Amniotic epithelial cell (primary cell): ENCODE results near the gene LIMS1.
"Not testable (repeated sequence)": the region's sequence is repeated elsewhere in the genome, so short reads cannot be mapped to it uniquely, and the experiment has no call there.

Experiments used
- DNase-seq: peaks from one replicate; pipeline ENCODE4 v3.0.0-alpha.2; 2010; ENCODE audit warnings: low read depth

LIMS1 gene

GRCh38 chr2:108533832-108534583, at the start of gene LIMS1:
LIMS1 (plus strand) TSS chr2:108534470; CDS start chr2:108534563, 93 bp downstream.
- DNase-seq: peak; percentile 81

GRCh38 chr2:108485253-108485652, 49.0 kb upstream of the LIMS1 start:
- no peak for DNase-seq

GRCh38 chr2:108490506-108491122, 43.7 kb upstream of the LIMS1 start:
- no peak for DNase-seq

- no peak for DNase-seq
Measured at GRCh38 chr2:108491848-108492247, 42.4 kb upstream of the LIMS1 start.

GRCh38 chr2:108492364-108492763, 41.9 kb upstream of the LIMS1 start:
- peak; percentile 95 for DNase-seq

GRCh38 chr2:108496167-108496566, 38.1 kb upstream of the LIMS1 start:
- DNase-seq: not testable (repeated sequence)

GRCh38 chr2:108507620-108508019, 26.6 kb upstream of the LIMS1 start:
- DNase-seq: peak; percentile 34

- DNase-seq: not testable (repeated sequence)
Measured at GRCh38 chr2:108512431-108512830, 21.8 kb upstream of the LIMS1 start.

- not testable (repeated sequence) for DNase-seq
Measured at GRCh38 chr2:108514478-108514877, 19.8 kb upstream of the LIMS1 start.

- DNase-seq: not testable (repeated sequence)
Measured at GRCh38 chr2:108524688-108525087, 9.6 kb upstream of the LIMS1 start.

- DNase-seq: not testable (repeated sequence)
Measured at GRCh38 chr2:108525258-108525657, 9.0 kb upstream of the LIMS1 start.

- no peak for DNase-seq
Measured at GRCh38 chr2:108531674-108532055, 2.6 kb upstream of the LIMS1 start.

GRCh38 chr2:108534584-108535356, 500 bp downstream of the LIMS1 start:
- peak; percentile 52 for DNase-seq

- DNase-seq: no peak
Measured at GRCh38 chr2:108535357-108535631, 1.0 kb downstream of the LIMS1 start.

GRCh38 chr2:108536133-108536780, 2.0 kb downstream of the LIMS1 start:
- peak; percentile 76 for DNase-seq

GRCh38 chr2:108536911-108537310, 2.6 kb downstream of the LIMS1 start:
- DNase-seq: no peak

GRCh38 chr2:108538000-108538625, 3.8 kb downstream of the LIMS1 start:
- DNase-seq: peak; percentile 81

- no peak for DNase-seq
Measured at GRCh38 chr2:108541451-108541850, 7.2 kb downstream of the LIMS1 start.

- no peak for DNase-seq
Measured at GRCh38 chr2:108542071-108542470, 7.8 kb downstream of the LIMS1 start.

- no peak for DNase-seq
Measured at GRCh38 chr2:108547606-108548005, 13.3 kb downstream of the LIMS1 start.

GRCh38 chr2:108548208-108549003, 14.1 kb downstream of the LIMS1 start:
- peak; percentile 88 for DNase-seq
